Panc1 (cell line): Measurements from ENCODE around the gene CDADC1. TPM values are rescaled to one million over a fixed set of nuclear protein-coding genes. Genes with fewer than 3 reads are reported as not detected.
"Not testable (repeated sequence)": the region's sequence is repeated elsewhere in the genome, so short reads cannot be mapped to it uniquely, and the experiment has no call there.

Source experiments
- ATAC-seq: fragments of 200-7000 bp; cut with Tn5 transposase; 2 replicates; pipeline ENCODE4 v1.9.1; 2020; ENCODE audit warnings: mild to moderate bottlenecking, moderate library complexity
- BruUV-seq: library from RNA; stranded (reverse); fragments of 400-500 nt; replicated peaks from 2 replicates; lab custom pipeline; 2021; lab: Mats Ljungman, UMichigan
- CTCF ChIA-PET: fragments of 300-600 bp; sonication (Branson Sonifier 250); formaldehyde crosslinking; loops from one replicate; lab custom pipeline; 2022; ENCODE audit warnings: antibody characterized with exemption; lab: Charles Lee
- POLR2A ChIA-PET: fragments of 300-600 bp; sonication (Branson Sonifier 250); formaldehyde crosslinking; loops from one replicate; lab custom pipeline; 2022; ENCODE audit warnings: antibody characterized with exemption; lab: Charles Lee
- DNase-seq: peaks from one replicate; pipeline ENCODE4 v3.0.0-alpha.2; 2010; ENCODE audit warnings: low read depth, low spot score
- H3K27ac ChIP-seq: 2 replicates; pipeline ENCODE4 v1.5.1; 2011; ENCODE audit warnings: mild to moderate bottlenecking, low read length, inconsistent platforms
- H3K27me3 ChIP-seq: fragments of 200-500 bp; sonication (Bioruptor generic); 2 replicates; pipeline ENCODE4 v1.6.0; 2014; ENCODE audit warnings: low read length, inconsistent platforms; ENCODE audit not compliant: control insufficient read depth, insufficient read depth
- H3K36me3 ChIP-seq: fragments of 200-500 bp; sonication (Bioruptor generic); 2 replicates; pipeline ENCODE4 v1.5.1; 2014; ENCODE audit warnings: inconsistent platforms, mild to moderate bottlenecking, low read length, moderate library complexity; ENCODE audit not compliant: control insufficient read depth, insufficient read depth
- H3K4me1 ChIP-seq: 2 replicates; pipeline ENCODE4 v1.5.1; 2011; ENCODE audit warnings: inconsistent platforms, mild to moderate bottlenecking, low read length, moderate library complexity; ENCODE audit not compliant: control insufficient read depth, insufficient read depth
- H3K4me3 ChIP-seq, 2 experiments: 2 replicates each; pipeline ENCODE4 v1.5.1; 2011 to 2012; ENCODE audit warnings: low read depth in 2 of 2, low read length in 2 of 2, mild to moderate bottlenecking in 2 of 2, inconsistent platforms in 1 of 2, moderate library complexity in 1 of 2
- H3K9me3 ChIP-seq: fragments of 200-500 bp; sonication (Bioruptor generic); 2 replicates; pipeline ENCODE4 v1.5.1; 2014; ENCODE audit warnings: low read depth, mild to moderate bottlenecking, inconsistent platforms, low read length, moderate library complexity; ENCODE audit not compliant: control insufficient read depth, insufficient read depth
- POLR2AphosphoS5 ChIP-seq: IDR thresholded peaks from 2 replicates; pipeline ENCODE4 v1.6.1; 2012; ENCODE audit warnings: mild to moderate bottlenecking, low read depth, low read length, moderate library complexity
- SIN3A ChIP-seq: IDR thresholded peaks from 2 replicates; pipeline ENCODE4 v1.6.1; 2012; ENCODE audit warnings: low read depth, mild to moderate bottlenecking, low read length, moderate library complexity, borderline replicate concordance; ENCODE audit not compliant: insufficient read depth
- TCF7L2 ChIP-seq: IDR thresholded peaks from 2 replicates; pipeline ENCODE4 v1.6.1; 2011; ENCODE audit warnings: mild to moderate bottlenecking, low read depth, low read length, inconsistent platforms
- in situ Hi-C: cut with HindIII; loops from 2 replicates; pipeline ENCODE4 v1.10.0; 2016; ENCODE audit warnings: low sequenced_read_pairs, low pct_unique_long_range_greater_than_20kb
- intact Hi-C: fragments of 100-400 bp; cut with micrococcal nuclease; formaldehyde crosslinking; loops from one replicate; pipeline ENCODE4 v1.10.0; 2022; ENCODE audit not compliant: unreplicated experiment
- total RNA-seq: library from RNA; stranded (reverse); gene quantifications from one replicate; pipeline ENCODE4 v1.2.1, GENCODE V29; 2021; ENCODE audit not compliant: unreplicated experiment
- TF ChIP-seq, protein P1 (sequence below), 2 experiments: IDR thresholded peaks; 2 replicates each; pipeline ENCODE4 v1.6.1; 2011 to 2012; ENCODE audit warnings: low read depth in 2 of 2, control low read depth in 1 of 2, low read length in 1 of 2, mild to moderate bottlenecking in 1 of 2, moderate library complexity in 1 of 2; ENCODE audit not compliant: insufficient read depth in 1 of 2
- TF ChIP-seq, protein P2 (sequence below): fragments of 450-650 bp; IDR thresholded peaks from 2 replicates; pipeline ENCODE4 v1.5.1; 2017; ENCODE audit warnings: mild to moderate bottlenecking

The CDADC1 gene
- total RNA-seq, 1 experiment from 2014 or later: 11.8 TPM

GRCh38 chr13:49326222-49326917, 78.6 kb downstream of the CDADC1 start:
- POLR2A ChIA-PET: no interaction called here

GRCh38 chr13:49327145-49327544, 79.4 kb downstream of the CDADC1 start:
- H3K4me1 ChIP-seq, H3K27ac ChIP-seq, in situ Hi-C loops, DNase-seq, BruUV-seq, H3K4me3 ChIP-seq, ATAC-seq, CTCF ChIA-PET, H3K9me3 ChIP-seq, H3K27me3 ChIP-seq, H3K36me3 ChIP-seq, intact Hi-C loops, POLR2A ChIA-PET: not testable (repeated sequence)

More at GRCh38 chr13:49326222-49326917, 78.6 kb downstream of the CDADC1 start:
- ATAC-seq (no peak), DNase-seq (no peak)
- no peaks in the 10 kb centered on the region for H3K36me3 ChIP-seq
- TF ChIP-seq, protein P1, sequence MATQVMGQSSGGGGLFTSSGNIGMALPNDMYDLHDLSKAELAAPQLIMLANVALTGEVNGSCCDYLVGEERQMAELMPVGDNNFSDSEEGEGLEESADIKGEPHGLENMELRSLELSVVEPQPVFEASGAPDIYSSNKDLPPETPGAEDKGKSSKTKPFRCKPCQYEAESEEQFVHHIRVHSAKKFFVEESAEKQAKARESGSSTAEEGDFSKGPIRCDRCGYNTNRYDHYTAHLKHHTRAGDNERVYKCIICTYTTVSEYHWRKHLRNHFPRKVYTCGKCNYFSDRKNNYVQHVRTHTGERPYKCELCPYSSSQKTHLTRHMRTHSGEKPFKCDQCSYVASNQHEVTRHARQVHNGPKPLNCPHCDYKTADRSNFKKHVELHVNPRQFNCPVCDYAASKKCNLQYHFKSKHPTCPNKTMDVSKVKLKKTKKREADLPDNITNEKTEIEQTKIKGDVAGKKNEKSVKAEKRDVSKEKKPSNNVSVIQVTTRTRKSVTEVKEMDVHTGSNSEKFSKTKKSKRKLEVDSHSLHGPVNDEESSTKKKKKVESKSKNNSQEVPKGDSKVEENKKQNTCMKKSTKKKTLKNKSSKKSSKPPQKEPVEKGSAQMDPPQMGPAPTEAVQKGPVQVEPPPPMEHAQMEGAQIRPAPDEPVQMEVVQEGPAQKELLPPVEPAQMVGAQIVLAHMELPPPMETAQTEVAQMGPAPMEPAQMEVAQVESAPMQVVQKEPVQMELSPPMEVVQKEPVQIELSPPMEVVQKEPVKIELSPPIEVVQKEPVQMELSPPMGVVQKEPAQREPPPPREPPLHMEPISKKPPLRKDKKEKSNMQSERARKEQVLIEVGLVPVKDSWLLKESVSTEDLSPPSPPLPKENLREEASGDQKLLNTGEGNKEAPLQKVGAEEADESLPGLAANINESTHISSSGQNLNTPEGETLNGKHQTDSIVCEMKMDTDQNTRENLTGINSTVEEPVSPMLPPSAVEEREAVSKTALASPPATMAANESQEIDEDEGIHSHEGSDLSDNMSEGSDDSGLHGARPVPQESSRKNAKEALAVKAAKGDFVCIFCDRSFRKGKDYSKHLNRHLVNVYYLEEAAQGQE (IDR thresholded peaks at IDR 0.05; ENCODE audit: insufficient read depth in 1 of 2, low read depth in 2 of 2, low read length in 1 of 2): no peak
- TF ChIP-seq, protein P2, sequence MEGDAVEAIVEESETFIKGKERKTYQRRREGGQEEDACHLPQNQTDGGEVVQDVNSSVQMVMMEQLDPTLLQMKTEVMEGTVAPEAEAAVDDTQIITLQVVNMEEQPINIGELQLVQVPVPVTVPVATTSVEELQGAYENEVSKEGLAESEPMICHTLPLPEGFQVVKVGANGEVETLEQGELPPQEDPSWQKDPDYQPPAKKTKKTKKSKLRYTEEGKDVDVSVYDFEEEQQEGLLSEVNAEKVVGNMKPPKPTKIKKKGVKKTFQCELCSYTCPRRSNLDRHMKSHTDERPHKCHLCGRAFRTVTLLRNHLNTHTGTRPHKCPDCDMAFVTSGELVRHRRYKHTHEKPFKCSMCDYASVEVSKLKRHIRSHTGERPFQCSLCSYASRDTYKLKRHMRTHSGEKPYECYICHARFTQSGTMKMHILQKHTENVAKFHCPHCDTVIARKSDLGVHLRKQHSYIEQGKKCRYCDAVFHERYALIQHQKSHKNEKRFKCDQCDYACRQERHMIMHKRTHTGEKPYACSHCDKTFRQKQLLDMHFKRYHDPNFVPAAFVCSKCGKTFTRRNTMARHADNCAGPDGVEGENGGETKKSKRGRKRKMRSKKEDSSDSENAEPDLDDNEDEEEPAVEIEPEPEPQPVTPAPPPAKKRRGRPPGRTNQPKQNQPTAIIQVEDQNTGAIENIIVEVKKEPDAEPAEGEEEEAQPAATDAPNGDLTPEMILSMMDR: no peak
- no peak for TF ChIP-seq SIN3A
- no peak for TF ChIP-seq POLR2AphosphoS5
- no peak for TF ChIP-seq TCF7L2
- no peaks in the 10 kb centered on the region for H3K4me1 ChIP-seq
- CTCF ChIA-PET: no interaction called here
- no TSS peak for BruUV-seq
- no peak overlapping the region for H3K4me3 ChIP-seq
- no peaks in the 10 kb centered on the region for H3K9me3 ChIP-seq
- no peaks in the 10 kb centered on the region for H3K27me3 ChIP-seq
- no peak overlapping the region for H3K27ac ChIP-seq
- in situ Hi-C loops (no loop called here), intact Hi-C loops (no loop called here)

- H3K4me1 ChIP-seq: no peaks in the 10 kb centered on the region
- no peak overlapping the region for H3K4me3 ChIP-seq
- no peak for DNase-seq
- ChIA-PET POLR2A (no interaction called here), CTCF (no interaction called here)
- TF ChIP-seq, protein P1 (IDR thresholded peaks at IDR 0.05; ENCODE audit: insufficient read depth in 1 of 2, low read depth in 2 of 2, low read length in 1 of 2): no peak
- no peak for TF ChIP-seq SIN3A
- H3K27ac ChIP-seq: no peak overlapping the region
- BruUV-seq: no TSS peak
- no peaks in the 10 kb centered on the region for H3K27me3 ChIP-seq
- in situ Hi-C loops (no loop called here), intact Hi-C loops (no loop called here)
- H3K9me3 ChIP-seq: no peaks in the 10 kb centered on the region
- no peak for ATAC-seq
- H3K36me3 ChIP-seq: no peaks in the 10 kb centered on the region
Measured at GRCh38 chr13:49329831-49330545, 82.3 kb downstream of the CDADC1 start.
